GM12878 (cell line): Measurements from ENCODE around the gene JUN. TPM values are rescaled to one million over a fixed set of nuclear protein-coding genes. Genes with fewer than 3 reads are reported as not detected.

Experiments
- ATAC-seq: fragments of 200-7000 bp; cut with Tn5 transposase; 3 replicates; pipeline ENCODE4 v1.9.1; 2020; ENCODE audit warnings: mild to moderate bottlenecking, moderate library complexity
- BruUV-seq: library from RNA; stranded (reverse); fragments of 400-500 nt; replicated peaks from 2 replicates; lab custom pipeline; 2021; lab: Mats Ljungman, UMichigan
- CTCF ChIA-PET: fragments of 300-600 bp; sonication (Branson Sonifier 250); formaldehyde crosslinking; extraction: SDS; loops from one replicate; lab custom pipeline; 2021; ENCODE audit warnings: inconsistent platforms; lab: Yijun Ruan, JAX
- POLR2A ChIA-PET: fragments of 350-600 bp; formaldehyde crosslinking; extraction: SDS; loops from one replicate; lab custom pipeline; 2021; ENCODE audit warnings: inconsistent platforms; lab: Charles Lee
- RAD21 ChIA-PET: fragments of 300-600 bp; sonication (Branson Sonifier 250); formaldehyde crosslinking; loops from one replicate; lab custom pipeline; 2023; ENCODE audit warnings: antibody characterized with exemption; ENCODE audit not compliant: unreplicated experiment; lab: Charles Lee
- SMC1A ChIA-PET: fragments of 300-600 bp; sonication (Branson Sonifier 250); formaldehyde crosslinking; loops from one replicate; lab custom pipeline; 2023; ENCODE audit not compliant: unreplicated experiment, uncharacterized antibody; lab: Charles Lee
- DNase-seq: peaks from one replicate; pipeline ENCODE4 v3.0.0-alpha.2; 2011; ENCODE audit warnings: low read depth, low spot score
- FAIRE-seq: peaks from 3 replicates; lab custom pipeline; 2011; peaks lifted over from hg19 to GRCh38; lab: Jason Lieb, UNC
- H2AFZ ChIP-seq: 2 replicates; pipeline ENCODE4 v1.6.0; 2011; ENCODE audit warnings: low read depth, low read length, control low read depth; ENCODE audit not compliant: control insufficient read depth
- H3K27ac ChIP-seq: 2 replicates; pipeline ENCODE4 v1.5.1; 2011; ENCODE audit warnings: control low read depth; ENCODE audit not compliant: control insufficient read depth, insufficient read depth
- H3K27me3 ChIP-seq, 2 experiments: replicated peaks in 1 of 2; 2 replicates each; pipeline versions ENCODE4 v1.6.0 to v1.6.1; 2011; ENCODE audit warnings: low read length in 1 of 2; ENCODE audit not compliant: control insufficient read depth in 2 of 2, insufficient read depth in 2 of 2
- H3K36me3 ChIP-seq, 2 experiments: 2 replicates each; pipeline ENCODE4 v1.5.1; 2011; ENCODE audit warnings: low read length in 1 of 2; ENCODE audit not compliant: control insufficient read depth in 2 of 2, insufficient read depth in 2 of 2
- H3K4me1 ChIP-seq: 2 replicates; pipeline ENCODE4 v1.6.1; 2011; ENCODE audit warnings: mild to moderate bottlenecking, low read length, moderate library complexity, mixed read lengths; ENCODE audit not compliant: control insufficient read depth, insufficient read depth
- H3K4me2 ChIP-seq: 2 replicates; pipeline ENCODE4 v1.6.0; 2011; ENCODE audit warnings: control low read depth; ENCODE audit not compliant: control insufficient read depth, insufficient read depth
- H3K4me3 ChIP-seq: fragments of 200-600 bp; sonication (generic); 2 replicates; pipeline ENCODE4 v1.5.1; 2016
- H3K79me2 ChIP-seq: 2 replicates; pipeline ENCODE4 v1.6.0; 2011; ENCODE audit warnings: low read length; ENCODE audit not compliant: control insufficient read depth, insufficient read depth
- H3K9ac ChIP-seq: 2 replicates; pipeline ENCODE4 v1.8.0; 2011; ENCODE audit warnings: low read length, control low read depth, mixed read lengths; ENCODE audit not compliant: control insufficient read depth, insufficient read depth
- H3K9me3 ChIP-seq: replicated peaks from 3 replicates; pipeline ENCODE4 v1.5.1; 2011; ENCODE audit warnings: mild to moderate bottlenecking, low read length; ENCODE audit not compliant: control insufficient read depth, insufficient read depth
- H4K20me1 ChIP-seq: 2 replicates; pipeline ENCODE4 v1.6.0; 2011; ENCODE audit not compliant: control insufficient read depth, insufficient read depth
- CBFB ChIP-seq: IDR thresholded peaks from 2 replicates; pipeline ENCODE4 v1.6.1; 2016; ENCODE audit warnings: antibody characterized with exemption, low read depth
- EED ChIP-seq: sonication (generic); IDR thresholded peaks from 2 replicates; pipeline ENCODE4 v1.6.1; 2016; ENCODE audit warnings: antibody characterized with exemption, low read depth
- ETV6 ChIP-seq, 2 experiments: fragments of 450-650 bp in 1 of 2; IDR thresholded peaks in 1 of 2; conservative IDR thresholded peaks in 1 of 2; 2 replicates each; pipeline ENCODE4 v1.6.1; 2014; ENCODE audit warnings: antibody characterized with exemption in 1 of 2, borderline replicate concordance in 1 of 2, low read depth in 1 of 2, mild to moderate bottlenecking in 1 of 2, moderate library complexity in 1 of 2
- HDGF ChIP-seq: fragments of 450-650 bp; IDR thresholded peaks from 2 replicates; pipeline ENCODE4 v1.6.1; 2016; ENCODE audit warnings: antibody characterized with exemption
- RCOR1 ChIP-seq: conservative IDR thresholded peaks from 2 replicates; pipeline ENCODE4 v1.6.1; 2012; ENCODE audit warnings: low read depth, low read length, improper control_type of control experiment
- RFX5 ChIP-seq: IDR thresholded peaks from 2 replicates; pipeline ENCODE4 v1.6.1; 2011; ENCODE audit warnings: low read depth, low read length, improper control_type of control experiment
- SPI1 ChIP-seq: IDR thresholded peaks from 2 replicates; pipeline ENCODE4 v1.6.1; 2011; ENCODE audit warnings: low read depth, mild to moderate bottlenecking, low read length, moderate library complexity, borderline replicate concordance; ENCODE audit not compliant: insufficient read depth
- WRNIP1 ChIP-seq: IDR thresholded peaks from 2 replicates; pipeline ENCODE4 v1.6.1; 2011; ENCODE audit warnings: low read depth, low read length, improper control_type of control experiment, borderline replicate concordance
- ZBED1 ChIP-seq: IDR thresholded peaks from 2 replicates; pipeline ENCODE4 v1.6.1; 2016; ENCODE audit warnings: borderline replicate concordance
- ZNF384 ChIP-seq: IDR thresholded peaks from 2 replicates; pipeline ENCODE4 v1.6.1; 2012; ENCODE audit warnings: low read depth, mild to moderate bottlenecking, low read length, improper control_type of control experiment, borderline replicate concordance
- ZSCAN29 ChIP-seq: fragments of 450-650 bp; IDR thresholded peaks from 2 replicates; pipeline ENCODE4 v1.6.1; 2017; ENCODE audit warnings: mild to moderate bottlenecking, moderate library complexity
- WGBS: methylation state at CpG from one replicate; pipeline ENCODE4 v1.1.6; 2016; ENCODE audit warnings: low lambda C conversion rate; ENCODE audit not compliant: insufficient replicate concordance, insufficient coverage; ENCODE audit errors: missing lambda C conversion rate; 5-methylcytosine and 5-hydroxymethylcytosine counted together
- in situ Hi-C: fragments of 300-500 bp; cut with MboI; formaldehyde crosslinking; loops from 9 replicates; pipeline ENCODE4 v1.14.3; 2018; ENCODE audit warnings: mixed read lengths
- intact Hi-C: fragments of 100-400 bp; cut with micrococcal nuclease; formaldehyde crosslinking; loops from one replicate; pipeline ENCODE4 v1.14.2; 2022; ENCODE audit not compliant: unreplicated experiment
- polyA plus RNA-seq, 11 experiments: library from polyadenylated mRNA; depleted of rRNA in 4 of 11; unstranded in 6 of 11; stranded (reverse) in 5 of 11; fragments of >200 nt; fragmentation: Nextera tagmentation in 4 of 11; fragmentation: Illumina TruSeq in 1 of 11; extraction: Ambion mirVana in 4 of 11; extraction: Trizol in 1 of 11; gene quantifications; 1 replicate in 1 of 11; 2 replicates in 10 of 11; pipeline versions ENCODE4 v1.2.1 to v1.2.3, GENCODE V29; 2011 to 2016; ENCODE audit warnings: inconsistent platforms in 2 of 11, missing spikeins in 2 of 11, low read depth in 1 of 11
- total RNA-seq, 4 experiments: library from RNA; depleted of rRNA in 3 of 4; stranded (reverse); fragments of >200 nt in 3 of 4; fragmentation: Illumina TruSeq in 1 of 4; extraction: Trizol in 1 of 4; gene quantifications; 2 replicates each; pipeline versions ENCODE4 v1.2.1 to v1.2.3, GENCODE V29; 2013 to 2021

The JUN gene
- total and polyA plus RNA-seq, 10 of the 15 experiments (the other 5 are each of a cell fraction or from before 2014, with no cell fraction given): 0.18 to 8.4 (median 2.8) TPM

- TF ChIP-seq RFX5 (no peak), EED (no peak), ETV6 (conservative IDR thresholded peaks at IDR 0.05 in 1 of 2, IDR thresholded peaks at IDR 0.05 in 1 of 2; ENCODE audit: borderline replicate concordance in 1 of 2, low read depth in 1 of 2) (no peak), ZSCAN29 (no peak), ZBED1 (no peak), CBFB (no peak)
Measured at GRCh38 chr1:58778385-58779000, 5.4 kb downstream of the JUN start (continued).

GRCh38 chr1:58774027-58774426, 9.8 kb downstream of the JUN start:
- WGBS: 52% methylated on average over 1 of the region's 1 CpG
- ChIA-PET RAD21 (interaction anchor here (1.0 to 2.6 kb wide), 3 partner anchors 10 to 924 kb away, joined by 3 to 12 read pairs (median 6); partner anchors contain the start of gene JUN), CTCF (interaction anchor here (0.6 to 1.8 kb wide), 6 partner anchors 8 to 1173 kb away, joined by 3 to 10 read pairs (median 4); no protein-coding TSS in a partner anchor), SMC1A (interaction anchor here (0.7 to 2.2 kb wide), 11 partner anchors 8 to 940 kb away, joined by 3 to 13 read pairs (median 4); no protein-coding TSS in a partner anchor), POLR2A (interaction anchor here (0.8 to 1.1 kb wide), 2 partner anchors 10 to 503 kb away, joined by 3 read pairs; partner anchors contain the start of gene JUN)
- Histone ChIP-seq H3K4me3 (no peak overlapping the region), H3K4me2 (no peak overlapping the region), H3K27ac (no peak overlapping the region), H3K79me2 (no peaks in the 10 kb centered on the region), H3K4me1 (peaks cover 10% of the 10 kb centered on the region), H3K36me3 (no peaks in the 10 kb centered on the region), H3K9me3 (no peaks in the 10 kb centered on the region), H3K9ac (no peak overlapping the region), H4K20me1 (no peaks in the 10 kb centered on the region; the same call in 1 of the 2 replicates), H3K27me3 (no peaks in the 10 kb centered on the region; a peak in 1 of 4 replicates), H2AFZ (peak overlapping the region; percentile 37; the same call in 1 of the 2 replicates)
- TF ChIP-seq RCOR1: no peak
- TF ChIP-seq ZNF384: 0 out of 2 replicates have a peak, but pooled peaks have one; percentile 47
- TF ChIP-seq WRNIP1: no peak
- no peak for TF ChIP-seq HDGF
- peak; percentile 74 for TF ChIP-seq SPI1
- peak; percentile 50; the same call in 2 of the 3 replicates for ATAC-seq
- in situ Hi-C loops (no loop called here), intact Hi-C loops (no loop called here)
- DNase-seq: no peak
- BruUV-seq: no TSS peak
- no peak for FAIRE-seq
